Activated CD4-positive, alpha-beta T cell treated with anti-CD3 and anti-CD28 coated beads, Interleukin-2, amount 10 ng/mL, durations not matched to agents 7 days and 5 days (primary cell): ENCODE measurements around the gene SMG7. TPM values are rescaled to one million over a fixed set of nuclear protein-coding genes. Genes with fewer than 3 reads are reported as not detected.
A peak's percentile ranks its signal among the peaks of the same experiment; 100 is the strongest.

Experiments used
- CTCF ChIA-PET: fragments of 350-600 bp; sonication (Branson Sonifier 250); formaldehyde crosslinking; loops from one replicate; lab custom pipeline; 2021; ENCODE audit warnings: antibody characterized with exemption; lab: Charles Lee
- POLR2A ChIA-PET: fragments of 350-600 bp; sonication (Branson Sonifier 250); formaldehyde crosslinking; loops from one replicate; lab custom pipeline; 2021; ENCODE audit warnings: antibody characterized with exemption; lab: Charles Lee
- DNase-seq: peaks from one replicate; pipeline ENCODE4 v3.0.0-alpha.2; 2020
- H3K27ac Mint-ChIP-seq: one replicate; pipeline ENCODE4 v1.8.0; 2021; ENCODE audit warnings: mild to moderate bottlenecking, moderate library complexity, mixed read lengths
- H3K27me3 Mint-ChIP-seq: one replicate; pipeline ENCODE4 v1.8.0; 2021; ENCODE audit warnings: mixed read lengths
- H3K36me3 Mint-ChIP-seq: one replicate; pipeline ENCODE4 v1.8.0; 2021; ENCODE audit warnings: low read depth, mixed read lengths
- H3K4me1 Mint-ChIP-seq: one replicate; pipeline ENCODE4 v1.8.0; 2021; ENCODE audit warnings: mixed read lengths
- H3K4me3 Mint-ChIP-seq: one replicate; pipeline ENCODE4 v1.8.0; 2021; ENCODE audit warnings: mild to moderate bottlenecking, moderate library complexity, mixed read lengths
- H3K9me3 Mint-ChIP-seq: one replicate; pipeline ENCODE4 v1.8.0; 2021; ENCODE audit warnings: mixed read lengths
- total RNA-seq, 2 experiments: library from RNA; stranded (reverse); gene quantifications; one replicate each; pipeline ENCODE4 v1.2.3, GENCODE V29; 2021

Gene SMG7
- total RNA-seq, 2 experiments from 2014 or later = 72.4 to 87.3 TPM

- no peak overlapping the region for H3K27ac Mint-ChIP-seq
- no peaks in the 10 kb centered on the region for H3K9me3 Mint-ChIP-seq
- no peak overlapping the region for H3K4me3 Mint-ChIP-seq
- peaks cover 11% of the 10 kb centered on the region for H3K36me3 Mint-ChIP-seq
- POLR2A ChIA-PET = no interaction called here
- H3K4me1 Mint-ChIP-seq = peaks cover 29% of the 10 kb centered on the region
- DNase-seq = no peak
- H3K27me3 Mint-ChIP-seq = no peaks in the 10 kb centered on the region
- CTCF ChIA-PET = interaction anchor here (0.8 to 1.2 kb wide), 2 partner anchors 10 to 13 kb away, joined by 3 read pairs; no protein-coding TSS in a partner anchor
Observed at GRCh38 chr1:183575606-183576005, 103.3 kb downstream of the SMG7 start.

DNA sequence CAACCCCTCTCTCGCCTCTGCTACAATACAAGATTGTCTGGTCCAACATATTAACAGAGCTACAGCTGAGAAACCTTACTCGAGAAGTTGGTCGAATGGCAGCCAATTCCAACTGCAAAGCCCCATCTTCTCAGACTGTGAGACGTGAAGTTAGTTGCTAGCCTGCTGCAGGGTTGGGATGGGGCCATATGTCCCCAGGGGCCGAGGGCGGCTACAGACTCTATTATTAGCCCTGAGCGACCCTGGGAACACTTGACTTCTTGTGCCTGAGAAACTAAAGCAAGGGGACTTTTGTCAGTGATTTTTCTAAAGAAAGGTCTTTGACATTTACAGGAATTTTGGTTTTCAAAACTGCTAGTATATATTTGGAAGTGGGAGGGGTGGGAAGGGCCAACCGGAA, 104.2 kb downstream of the SMG7 start:
- no peaks in the 10 kb centered on the region for H3K9me3 Mint-ChIP-seq
- no peaks in the 10 kb centered on the region for H3K27me3 Mint-ChIP-seq
- H3K36me3 Mint-ChIP-seq = peaks cover 11% of the 10 kb centered on the region
- ChIA-PET CTCF (interaction anchor here (0.9 to 1.6 kb wide), 2 partner anchors 12 to 14 kb away, joined by 4 to 6 read pairs; no protein-coding TSS in a partner anchor), POLR2A (no interaction called here)
- H3K27ac Mint-ChIP-seq = no peak overlapping the region
- no peak for DNase-seq
- H3K4me3 Mint-ChIP-seq = no peak overlapping the region
- H3K4me1 Mint-ChIP-seq = peaks cover 33% of the 10 kb centered on the region

- Mint-ChIP-seq H3K9me3 (no peaks in the 10 kb centered on the region), H3K4me3 (no peak overlapping the region), H3K27ac (peak overlapping the region; percentile 71), H3K36me3 (peaks cover 8% of the 10 kb centered on the region), H3K4me1 (peaks cover 41% of the 10 kb centered on the region), H3K27me3 (no peaks in the 10 kb centered on the region)
- no peak for DNase-seq
- ChIA-PET POLR2A (no interaction called here), CTCF (interaction anchor here (0.6 to 4.5 kb wide), 9 partner anchors 8 to 338 kb away, joined by 3 to 19 read pairs (median 3); no protein-coding TSS in a partner anchor)
Observed at GRCh38 chr1:183577897-183578465, 105.7 kb downstream of the SMG7 start.

- Mint-ChIP-seq H3K36me3 (peaks cover 3% of the 10 kb centered on the region), H3K4me1 (peaks cover 43% of the 10 kb centered on the region), H3K9me3 (no peaks in the 10 kb centered on the region), H3K27ac (no peak overlapping the region), H3K4me3 (no peak overlapping the region), H3K27me3 (no peaks in the 10 kb centered on the region)
- CTCF ChIA-PET = interaction anchor here (0.9 to 4.5 kb wide), 5 partner anchors 10 to 105 kb away, joined by 3 to 19 read pairs (median 4); no protein-coding TSS in a partner anchor
- POLR2A ChIA-PET = no interaction called here
- DNase-seq = no peak
Observed at GRCh38 chr1:183578856-183579255, 106.6 kb downstream of the SMG7 start.

- Mint-ChIP-seq H3K4me1 (peaks cover 56% of the 10 kb centered on the region), H3K9me3 (no peaks in the 10 kb centered on the region), H3K4me3 (peak overlapping the region; percentile 19), H3K36me3 (peaks cover 5% of the 10 kb centered on the region), H3K27me3 (no peaks in the 10 kb centered on the region), H3K27ac (peak overlapping the region; percentile 84)
- POLR2A ChIA-PET = interaction anchor here (0.5 to 0.9 kb wide), 2 partner anchors 12 to 108 kb away, joined by 3 read pairs; partner anchors contain the start of gene SMG7
- peak; percentile 33 for DNase-seq
- CTCF ChIA-PET = interaction anchor here (0.6 to 4.5 kb wide), 8 partner anchors 9 to 471 kb away, joined by 3 to 19 read pairs (median 4); partner anchors contain the start of gene NCF2
Observed at GRCh38 chr1:183580281-183580682, 108.0 kb downstream of the SMG7 start.

GRCh38 chr1:183582021-183582713, 109.9 kb downstream of the SMG7 start:
- Mint-ChIP-seq H3K27me3 (no peaks in the 10 kb centered on the region), H3K27ac (no peak overlapping the region), H3K4me3 (no peak overlapping the region), H3K36me3 (peaks cover 5% of the 10 kb centered on the region), H3K9me3 (no peaks in the 10 kb centered on the region), H3K4me1 (peaks cover 61% of the 10 kb centered on the region)
- no peak for DNase-seq
- POLR2A ChIA-PET = no interaction called here
- CTCF ChIA-PET = interaction anchor here (0.6 to 1.7 kb wide), 4 partner anchors 11 to 19 kb away, joined by 3 to 6 read pairs (median 4); no protein-coding TSS in a partner anchor

DNA sequence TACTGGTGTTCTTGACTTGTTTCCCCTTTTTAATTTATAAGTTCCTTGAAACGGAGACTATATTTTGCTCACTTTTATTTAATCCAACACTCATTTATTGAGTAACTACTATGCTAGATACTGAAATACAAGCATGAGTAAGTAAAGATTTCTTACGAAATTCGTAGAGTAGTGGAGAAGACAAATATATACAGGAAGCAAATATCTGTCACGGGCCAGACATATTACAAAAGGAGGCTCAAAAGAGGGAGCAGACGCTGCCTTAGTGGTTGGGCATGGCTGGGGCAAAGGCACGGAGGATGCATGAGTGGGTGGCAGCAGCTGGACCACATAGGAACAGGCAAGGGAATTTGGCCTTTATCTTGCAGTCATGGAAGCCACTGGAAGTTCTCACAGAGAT, 111.2 kb downstream of the SMG7 start:
- no peak overlapping the region for H3K4me3 Mint-ChIP-seq
- H3K27ac Mint-ChIP-seq = no peak overlapping the region
- ChIA-PET CTCF (no interaction called here), POLR2A (no interaction called here)
- no peak for DNase-seq
- no peaks in the 10 kb centered on the region for H3K27me3 Mint-ChIP-seq
- no peaks in the 10 kb centered on the region for H3K9me3 Mint-ChIP-seq
- peaks cover 53% of the 10 kb centered on the region for H3K4me1 Mint-ChIP-seq
- H3K36me3 Mint-ChIP-seq = peaks cover 6% of the 10 kb centered on the region

- no peak overlapping the region for H3K27ac Mint-ChIP-seq
- no peaks in the 10 kb centered on the region for H3K9me3 Mint-ChIP-seq
- no peak for DNase-seq
- H3K27me3 Mint-ChIP-seq = no peaks in the 10 kb centered on the region
- peaks cover 53% of the 10 kb centered on the region for H3K4me1 Mint-ChIP-seq
- peaks cover 8% of the 10 kb centered on the region for H3K36me3 Mint-ChIP-seq
- CTCF ChIA-PET = no interaction called here
- POLR2A ChIA-PET = no interaction called here
- no peak overlapping the region for H3K4me3 Mint-ChIP-seq
Observed at GRCh38 chr1:183584147-183584546, 111.8 kb downstream of the SMG7 start.

DNA sequence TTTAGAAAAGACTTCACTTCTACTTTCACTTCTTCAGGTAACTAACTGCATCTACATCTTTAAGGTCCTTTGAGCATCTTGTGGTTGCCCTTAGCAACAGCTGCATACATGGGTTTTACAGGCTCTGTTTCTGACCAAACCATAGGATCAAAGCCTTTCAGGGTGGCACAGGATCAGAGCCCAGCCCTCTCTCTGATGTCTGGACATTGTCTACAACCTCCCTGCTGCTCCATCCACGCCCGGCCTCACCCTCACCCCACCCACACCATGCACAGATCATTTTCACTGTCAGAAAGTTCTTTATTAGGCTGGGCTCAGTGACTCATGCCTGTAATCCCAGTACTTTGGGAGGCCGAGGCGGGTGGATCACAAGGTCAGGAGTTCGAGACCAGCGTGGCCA, 112.7 kb downstream of the SMG7 start:
- H3K9me3 Mint-ChIP-seq = no peaks in the 10 kb centered on the region
- no peak overlapping the region for H3K4me3 Mint-ChIP-seq
- peaks cover 57% of the 10 kb centered on the region for H3K4me1 Mint-ChIP-seq
- POLR2A ChIA-PET = no interaction called here
- peak; percentile 60 for DNase-seq
- no peaks in the 10 kb centered on the region for H3K27me3 Mint-ChIP-seq
- CTCF ChIA-PET = no interaction called here
- peaks cover 11% of the 10 kb centered on the region for H3K36me3 Mint-ChIP-seq
- no peak overlapping the region for H3K27ac Mint-ChIP-seq

GRCh38 chr1:183586455-183586854, 114.2 kb downstream of the SMG7 start:
- POLR2A ChIA-PET = no interaction called here
- CTCF ChIA-PET = interaction anchor here (0.6 to 1.1 kb wide), 4 partner anchors 8 to 102 kb away, joined by 3 to 4 read pairs (median 3); no protein-coding TSS in a partner anchor
- no peaks in the 10 kb centered on the region for H3K9me3 Mint-ChIP-seq

GRCh38 chr1:183586926-183587325, 114.6 kb downstream of the SMG7 start:
- ChIA-PET POLR2A (no interaction called here), CTCF (interaction anchor here (0.6 to 1.2 kb wide), 7 partner anchors 11 to 571 kb away, joined by 3 to 4 read pairs (median 3); no protein-coding TSS in a partner anchor)
- Mint-ChIP-seq H3K4me1 (peaks cover 58% of the 10 kb centered on the region), H3K4me3 (no peak overlapping the region), H3K27ac (no peak overlapping the region), H3K27me3 (no peaks in the 10 kb centered on the region), H3K9me3 (no peaks in the 10 kb centered on the region), H3K36me3 (peaks cover 11% of the 10 kb centered on the region)
- no peak for DNase-seq

More at GRCh38 chr1:183586455-183586854, 114.2 kb downstream of the SMG7 start:
- Mint-ChIP-seq H3K4me3 (no peak overlapping the region), H3K27ac (no peak overlapping the region), H3K27me3 (no peaks in the 10 kb centered on the region), H3K36me3 (peaks cover 11% of the 10 kb centered on the region), H3K4me1 (peaks cover 59% of the 10 kb centered on the region)
- DNase-seq = no peak

- H3K27ac Mint-ChIP-seq = peak overlapping the region; percentile 93
- H3K4me3 Mint-ChIP-seq = peak overlapping the region; percentile 71
- ChIA-PET POLR2A (interaction anchor here (0.5 kb wide), 1 partner anchor 11 kb away, joined by 4 read pairs; no protein-coding TSS in a partner anchor), CTCF (interaction anchor here (0.8 to 1.8 kb wide), 4 partner anchors 10 to 43 kb away, joined by 3 to 4 read pairs (median 4); no protein-coding TSS in a partner anchor)
- peaks cover 11% of the 10 kb centered on the region for H3K36me3 Mint-ChIP-seq
- peaks cover 58% of the 10 kb centered on the region for H3K4me1 Mint-ChIP-seq
- peak; percentile 15 for DNase-seq
- no peaks in the 10 kb centered on the region for H3K9me3 Mint-ChIP-seq
- H3K27me3 Mint-ChIP-seq = peaks cover 5% of the 10 kb centered on the region
Observed at GRCh38 chr1:183588827-183589226, 116.5 kb downstream of the SMG7 start.
